DLD1 (cell line): Measurements from ENCODE around the gene ANKLE2.

ENCODE experiments used
- in situ Hi-C: cut with HindIII; loops from 2 replicates; pipeline ENCODE4 v1.10.0; 2017; ENCODE audit warnings: low sequenced_read_pairs

Gene ANKLE2

GRCh38 chr12:132723015-132723763 is 38.4 kb downstream of the ANKLE2 start:
- in situ Hi-C loops, result no loop called here

GRCh38 chr12:132720606-132721345 is 40.9 kb downstream of the ANKLE2 start:
- in situ Hi-C loops, result no loop called here

GRCh38 chr12:132719954-132720324 is 41.7 kb downstream of the ANKLE2 start:
- in situ Hi-C loops, result no loop called here

GRCh38 chr12:132719141-132719953 is 42.3 kb downstream of the ANKLE2 start:
- in situ Hi-C loops, result no loop called here

GRCh38 chr12:132718644-132719043 is 43.0 kb downstream of the ANKLE2 start:
- in situ Hi-C loops, result no loop called here

- in situ Hi-C loops, result no loop called here
Observed at GRCh38 chr12:132717531-132718387, 43.9 kb downstream of the ANKLE2 start.

- in situ Hi-C loops, result no loop called here
Observed at GRCh38 chr12:132717011-132717410, 44.6 kb downstream of the ANKLE2 start.

GRCh38 chr12:132716356-132716755 is 45.3 kb downstream of the ANKLE2 start:
- in situ Hi-C loops, result no loop called here

GRCh38 chr12:132715874-132716273 is 45.8 kb downstream of the ANKLE2 start:
- in situ Hi-C loops, result no loop called here

- in situ Hi-C loops, result no loop called here
Observed at GRCh38 chr12:132713123-132713522, 48.5 kb downstream of the ANKLE2 start.

GRCh38 chr12:132711080-132711843 is 50.4 kb downstream of the ANKLE2 start:
- in situ Hi-C loops, result no loop called here

GRCh38 chr12:132710405-132711079 is 51.1 kb downstream of the ANKLE2 start, which contains the start of gene PGAM5:
Gene PGAM5, plus strand, starts transcription at chr12:132710842. Its CDS starts 35 bp downstream, at chr12:132710877.
- in situ Hi-C loops, result no loop called here

- in situ Hi-C loops, result no loop called here
Observed at GRCh38 chr12:132710043-132710404, 51.6 kb downstream of the ANKLE2 start.

GRCh38 chr12:132708150-132708549 is 53.5 kb downstream of the ANKLE2 start:
- in situ Hi-C loops, result no loop called here

- in situ Hi-C loops, result no loop called here
Observed at GRCh38 chr12:132707241-132707640, 54.4 kb downstream of the ANKLE2 start.

- in situ Hi-C loops, result no loop called here
Observed at GRCh38 chr12:132703641-132704040, 58.0 kb downstream of the ANKLE2 start.

- in situ Hi-C loops, result no loop called here
Observed at GRCh38 chr12:132702640-132703039, 59.0 kb downstream of the ANKLE2 start.

GRCh38 chr12:132700212-132700822 is 61.3 kb downstream of the ANKLE2 start:
- in situ Hi-C loops, result no loop called here

GRCh38 chr12:132698341-132698740 is 63.3 kb downstream of the ANKLE2 start:
- in situ Hi-C loops, result no loop called here
